Measurements from ENCODE around the gene CPHXL.

The CPHXL gene

GRCh38 chr16:75702242-75702641 lies 24.0 kb downstream of the CPHXL start:
- TF ChIP-seq, protein P1, sequence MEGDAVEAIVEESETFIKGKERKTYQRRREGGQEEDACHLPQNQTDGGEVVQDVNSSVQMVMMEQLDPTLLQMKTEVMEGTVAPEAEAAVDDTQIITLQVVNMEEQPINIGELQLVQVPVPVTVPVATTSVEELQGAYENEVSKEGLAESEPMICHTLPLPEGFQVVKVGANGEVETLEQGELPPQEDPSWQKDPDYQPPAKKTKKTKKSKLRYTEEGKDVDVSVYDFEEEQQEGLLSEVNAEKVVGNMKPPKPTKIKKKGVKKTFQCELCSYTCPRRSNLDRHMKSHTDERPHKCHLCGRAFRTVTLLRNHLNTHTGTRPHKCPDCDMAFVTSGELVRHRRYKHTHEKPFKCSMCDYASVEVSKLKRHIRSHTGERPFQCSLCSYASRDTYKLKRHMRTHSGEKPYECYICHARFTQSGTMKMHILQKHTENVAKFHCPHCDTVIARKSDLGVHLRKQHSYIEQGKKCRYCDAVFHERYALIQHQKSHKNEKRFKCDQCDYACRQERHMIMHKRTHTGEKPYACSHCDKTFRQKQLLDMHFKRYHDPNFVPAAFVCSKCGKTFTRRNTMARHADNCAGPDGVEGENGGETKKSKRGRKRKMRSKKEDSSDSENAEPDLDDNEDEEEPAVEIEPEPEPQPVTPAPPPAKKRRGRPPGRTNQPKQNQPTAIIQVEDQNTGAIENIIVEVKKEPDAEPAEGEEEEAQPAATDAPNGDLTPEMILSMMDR (IDR thresholded peaks at IDR 0.05) = no peak

- TF ChIP-seq, protein P1 (IDR thresholded peaks at IDR 0.05) = no peak
Measured at GRCh38 chr16:75701361-75701760, 24.9 kb downstream of the CPHXL start, which contains the start of gene DUXB. DUXB (minus strand) TSS chr16:75701461; CDS start chr16:75701418, 43 bp downstream.

DNA sequence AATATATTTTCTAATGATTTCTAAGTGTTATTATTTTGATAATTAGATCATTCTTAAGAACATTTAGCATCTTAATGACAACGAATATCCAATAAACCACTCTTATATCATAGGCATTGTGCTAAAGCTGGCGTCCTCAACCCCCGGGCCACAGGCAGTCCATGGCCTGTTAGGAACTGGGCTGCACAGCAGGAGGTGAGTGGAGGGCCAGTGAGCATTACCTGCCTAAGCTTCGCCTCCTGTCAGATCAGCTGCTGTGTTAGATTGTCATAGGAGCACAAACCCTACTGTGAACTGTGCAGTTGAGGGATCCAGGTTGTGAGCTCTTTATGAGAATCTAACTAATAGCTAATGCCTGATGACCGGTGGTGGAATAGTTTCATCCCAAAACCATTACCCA lies 28.7 kb downstream of the CPHXL start:
- TF ChIP-seq, protein P1 (IDR thresholded peaks at IDR 0.05) = no peak

GRCh38 chr16:75695708-75696107 lies 30.6 kb downstream of the CPHXL start:
- TF ChIP-seq, protein P1 (IDR thresholded peaks at IDR 0.05) = peak; percentile 43

GRCh38 chr16:75687361-75687760 lies 38.9 kb downstream of the CPHXL start:
- TF ChIP-seq, protein P1 (IDR thresholded peaks at IDR 0.05) = no peak

DNA sequence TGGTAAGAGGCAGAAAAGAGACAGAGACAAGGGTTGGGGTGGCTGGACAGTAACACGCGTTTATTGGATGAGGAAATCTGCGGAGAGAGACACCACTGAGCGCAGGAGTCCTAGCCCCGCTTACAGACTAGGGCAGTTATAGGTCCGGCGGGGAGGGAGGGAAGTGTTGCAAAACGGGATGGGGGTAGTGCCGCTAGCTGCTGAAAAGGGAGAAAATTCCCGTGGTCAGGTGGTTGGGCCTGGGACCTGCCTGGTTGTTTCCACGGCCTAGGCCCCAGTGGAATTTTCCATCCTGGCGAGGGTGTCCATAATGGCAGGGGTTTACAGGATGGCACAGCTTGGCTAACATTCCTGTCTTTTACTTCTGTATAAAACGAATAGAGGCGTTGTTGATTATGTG lies 44.0 kb downstream of the CPHXL start:
- TF ChIP-seq, protein P1 (IDR thresholded peaks at IDR 0.05) = no peak

DNA sequence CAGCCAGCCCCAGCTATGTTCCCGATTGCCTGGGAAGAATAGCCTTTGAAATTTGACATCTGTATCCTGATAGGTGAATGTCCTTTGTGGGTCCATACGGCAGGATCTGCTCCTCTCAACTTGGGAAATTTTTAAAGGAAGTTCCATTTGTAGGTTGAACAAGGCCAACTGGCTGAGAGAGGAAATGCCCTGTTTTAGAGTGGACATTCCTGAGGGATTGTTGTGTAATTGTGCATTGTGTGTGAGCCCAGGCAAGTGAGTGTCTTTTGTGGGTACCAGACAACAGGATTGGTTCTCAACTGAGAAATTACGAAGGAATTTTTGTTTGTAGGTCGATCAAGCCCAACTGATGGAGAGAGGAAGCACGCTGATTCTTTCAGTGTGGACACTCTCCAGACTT lies 46.9 kb downstream of the CPHXL start:
- TF ChIP-seq, protein P1 (IDR thresholded peaks at IDR 0.05) = no peak

DNA sequence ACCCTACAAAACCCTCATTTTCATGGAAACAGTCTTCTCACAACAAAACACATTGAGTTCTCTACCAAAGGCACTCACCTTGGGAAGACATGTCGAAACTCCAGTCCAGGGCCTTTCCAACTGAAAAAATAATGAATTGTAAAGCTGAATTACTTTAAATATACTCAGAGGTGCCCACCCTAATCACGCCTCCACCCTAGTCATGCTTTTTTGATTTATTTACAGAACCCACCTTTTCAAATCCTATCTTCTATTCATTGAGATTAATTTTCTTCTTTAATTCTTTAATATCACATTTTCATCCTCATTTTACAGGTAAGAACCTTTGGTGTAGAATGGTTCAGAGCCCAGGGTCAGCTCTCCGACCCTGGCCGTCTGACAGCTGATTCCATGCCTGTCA lies 49.4 kb downstream of the CPHXL start, which contains the start of gene CPHXL2:
TSS of gene CPHXL2 (minus strand) at position 101 of the 400 bp plus-strand sequence. CDS start at position 91, 10 bp downstream.
- TF ChIP-seq, protein P1 (IDR thresholded peaks at IDR 0.05) = no peak
